H9 (cell line): Measurements from ENCODE around the gene SURF1. TPM values are rescaled to one million over a fixed set of nuclear protein-coding genes. Genes with fewer than 3 reads are reported as not detected.

Source experiments
- DNase-seq: peaks from one replicate; pipeline ENCODE4 v3.0.0-alpha.2; 2017
- H2AFZ ChIP-seq: one replicate; pipeline ENCODE4 v1.6.1; 2013; ENCODE audit warnings: mild to moderate bottlenecking, low read length, control low read depth, moderate library complexity
- H2AK5ac ChIP-seq: 2 replicates; pipeline ENCODE4 v1.6.1; 2013; ENCODE audit warnings: low read length, control low read depth, mixed read lengths; ENCODE audit not compliant: insufficient read length
- H2BK120ac ChIP-seq: one replicate; pipeline ENCODE4 v1.6.1; 2013; ENCODE audit warnings: low read depth, mild to moderate bottlenecking, low read length, control low read depth, inconsistent platforms; ENCODE audit not compliant: poor library complexity, severe bottlenecking
- H2BK12ac ChIP-seq: 2 replicates; pipeline ENCODE4 v1.6.1; 2013; ENCODE audit warnings: low read length, control low read depth, mixed read lengths, low read depth; ENCODE audit not compliant: insufficient read length
- H2BK15ac ChIP-seq: 2 replicates; pipeline ENCODE4 v1.6.1; 2013; ENCODE audit warnings: low read depth, low read length, control low read depth
- H2BK20ac ChIP-seq: one replicate; pipeline ENCODE4 v1.6.1; 2013; ENCODE audit warnings: low read depth, mild to moderate bottlenecking, low read length, control low read depth, inconsistent platforms; ENCODE audit not compliant: poor library complexity, severe bottlenecking
- H2BK5ac ChIP-seq: 2 replicates; pipeline ENCODE4 v1.6.1; 2013; ENCODE audit warnings: low read length, control low read depth, mixed read lengths; ENCODE audit not compliant: insufficient read length
- H3K14ac ChIP-seq: 2 replicates; pipeline ENCODE4 v1.6.1; 2013; ENCODE audit warnings: low read length, control low read depth; ENCODE audit not compliant: insufficient read depth
- H3K18ac ChIP-seq: 2 replicates; pipeline ENCODE4 v1.6.1; 2013; ENCODE audit warnings: low read depth, mild to moderate bottlenecking, mixed read lengths, low read length, control low read depth; ENCODE audit not compliant: insufficient read length
- H3K23ac ChIP-seq: 2 replicates; pipeline ENCODE4 v1.6.1; 2013; ENCODE audit warnings: low read length, control low read depth, mixed read lengths, low read depth; ENCODE audit not compliant: insufficient read length
- H3K23me2 ChIP-seq: 2 replicates; pipeline ENCODE4 v1.6.1; 2013; ENCODE audit warnings: low read depth, mild to moderate bottlenecking, mixed read lengths, low read length, control low read depth; ENCODE audit not compliant: insufficient read length, poor library complexity, severe bottlenecking
- H3K27ac ChIP-seq: 2 replicates; pipeline ENCODE4 v1.5.1; 2013; ENCODE audit warnings: low read length, control low read depth, mixed read lengths, low read depth; ENCODE audit not compliant: insufficient read length
- H3K27me3 ChIP-seq: 2 replicates; pipeline ENCODE4 v1.6.1; 2013; ENCODE audit warnings: low read length, control low read depth, inconsistent platforms; ENCODE audit not compliant: insufficient read depth
- H3K4ac ChIP-seq: 2 replicates; pipeline ENCODE4 v1.6.1; 2013; ENCODE audit warnings: low read depth, mild to moderate bottlenecking, control low read depth, inconsistent platforms, low read length, moderate library complexity
- H3K4me1 ChIP-seq: 2 replicates; pipeline ENCODE4 v1.6.1; 2013; ENCODE audit warnings: low read length, control low read depth, inconsistent platforms; ENCODE audit not compliant: insufficient read depth
- H3K4me2 ChIP-seq: 2 replicates; pipeline ENCODE4 v1.6.1; 2013; ENCODE audit warnings: low read length, control low read depth, mixed read lengths; ENCODE audit not compliant: insufficient read length, insufficient read depth
- H3K56ac ChIP-seq: 2 replicates; pipeline ENCODE4 v1.6.1; 2013; ENCODE audit warnings: low read depth, mild to moderate bottlenecking, mixed read lengths, low read length, control low read depth; ENCODE audit not compliant: insufficient read length
- H3K79me1 ChIP-seq: 2 replicates; pipeline ENCODE4 v1.6.1; 2013; ENCODE audit warnings: low read depth, mild to moderate bottlenecking, moderate library complexity, low read length, control low read depth, inconsistent platforms; ENCODE audit not compliant: insufficient read depth, poor library complexity, severe bottlenecking
- H3K79me2 ChIP-seq: 2 replicates; pipeline ENCODE4 v1.6.1; 2013; ENCODE audit warnings: low read length, control low read depth, inconsistent platforms; ENCODE audit not compliant: insufficient read depth
- H3K9ac ChIP-seq: 2 replicates; pipeline ENCODE4 v1.6.1; 2013; ENCODE audit warnings: low read length, control low read depth, mixed read lengths; ENCODE audit not compliant: insufficient read length; ENCODE audit errors: extremely low read depth
- H3K9me3 ChIP-seq: one replicate; pipeline ENCODE4 v1.6.1; 2013; ENCODE audit warnings: low read depth, low read length, inconsistent platforms; ENCODE audit not compliant: control insufficient read depth
- H3T11ph ChIP-seq: one replicate; pipeline ENCODE4 v1.6.1; 2013; ENCODE audit warnings: mild to moderate bottlenecking, low read length, control low read depth, inconsistent platforms
- H4K20me1 ChIP-seq: one replicate; pipeline ENCODE4 v1.6.1; 2013; ENCODE audit not compliant: control insufficient read depth, insufficient read length, insufficient read depth
- H4K5ac ChIP-seq: 2 replicates; pipeline ENCODE4 v1.6.1; 2013; ENCODE audit warnings: low read depth, mild to moderate bottlenecking, mixed read lengths, low read length, control low read depth; ENCODE audit not compliant: insufficient read length
- H4K8ac ChIP-seq: replicated peaks from 2 replicates; pipeline ENCODE4 v1.6.1; 2013; ENCODE audit warnings: low read length, control low read depth, mixed read lengths, low read depth; ENCODE audit not compliant: insufficient read length
- H4K91ac ChIP-seq: 2 replicates; pipeline ENCODE4 v1.6.1; 2013; ENCODE audit warnings: low read depth, mild to moderate bottlenecking, moderate library complexity, mixed read lengths, low read length, control low read depth; ENCODE audit not compliant: insufficient read length
- H3K27ac Mint-ChIP-seq, 3 experiments: 2 replicates in 2 of 3; 3 replicates in 1 of 3; pipeline ENCODE4 v1.8.0; 2020 to 2021; ENCODE audit warnings: mixed read lengths in 3 of 3, mild to moderate bottlenecking in 1 of 3, moderate library complexity in 1 of 3
- H3K27me3 Mint-ChIP-seq: 2 replicates; pipeline ENCODE4 v1.8.0; 2021; ENCODE audit warnings: low read depth, mild to moderate bottlenecking, moderate library complexity, mixed read lengths
- H3K36me3 Mint-ChIP-seq, 3 experiments: 2 replicates in 2 of 3; 3 replicates in 1 of 3; pipeline ENCODE4 v1.8.0; 2020 to 2021; ENCODE audit warnings: low read depth in 3 of 3, mixed read lengths in 3 of 3; ENCODE audit not compliant: insufficient read depth in 1 of 3
- H3K4me1 Mint-ChIP-seq, 2 experiments: 2 replicates each; pipeline ENCODE4 v1.8.0; 2020; ENCODE audit warnings: mixed read lengths in 2 of 2
- H3K4me3 Mint-ChIP-seq, 2 experiments: 2 replicates in 1 of 2; 3 replicates in 1 of 2; pipeline ENCODE4 v1.8.0; 2020 to 2021; ENCODE audit warnings: mild to moderate bottlenecking in 2 of 2, mixed read lengths in 2 of 2, moderate library complexity in 1 of 2
- H3K9me3 Mint-ChIP-seq, 2 experiments: 2 replicates in 1 of 2; 3 replicates in 1 of 2; pipeline ENCODE4 v1.8.0; 2020; ENCODE audit warnings: mild to moderate bottlenecking in 2 of 2, mixed read lengths in 2 of 2, moderate library complexity in 1 of 2
- CTCF ChIP-seq: fragments of 200-600 bp; sonication (generic); conservative IDR thresholded peaks from 3 replicates; pipeline ENCODE4 v1.8.0; 2021; ENCODE audit warnings: antibody characterized with exemption, mild to moderate bottlenecking
- WGBS: extraction: QIAGEN DNeasy Blood & Tissue Kit; methylation state at CpG from one replicate; pipeline ENCODE4 v1.1.7; 2013; ENCODE audit warnings: missing lambda C conversion rate, low lambda C conversion rate, mixed read lengths; ENCODE audit not compliant: insufficient read length; ENCODE audit errors: extremely low coverage; 5-methylcytosine and 5-hydroxymethylcytosine counted together
- total RNA-seq: library from RNA; stranded (reverse); gene quantifications from 2 replicates; pipeline ENCODE4 v1.2.1, GENCODE V29; 2021

Gene SURF1
- total RNA-seq, 1 experiment from 2014 or later = 43.3 TPM

- Histone ChIP-seq H3K27ac (no peak overlapping the region), H3K56ac (no peak overlapping the region), H3K4me2 (no peak overlapping the region), H2AK5ac (no peak overlapping the region), H3K9ac (no peak overlapping the region), H3T11ph (no peak overlapping the region), H4K5ac (no peak overlapping the region), H2BK120ac (no peak overlapping the region), H4K8ac (no peak overlapping the region), H3K4me1 (no peaks in the 10 kb centered on the region), H2BK5ac (no peak overlapping the region), H3K79me2 (peaks cover 62% of the 10 kb centered on the region; the same call in 1 of the 2 replicates), H3K27me3 (no peaks in the 10 kb centered on the region), H3K23me2 (peaks cover 6% of the 10 kb centered on the region), H3K4ac (no peak overlapping the region), H2BK15ac (no peak overlapping the region), H3K9me3 (no peaks in the 10 kb centered on the region), H2BK12ac (no peak overlapping the region), H2BK20ac (no peak overlapping the region), H3K79me1 (peaks cover 30% of the 10 kb centered on the region), H4K91ac (no peak overlapping the region), H3K18ac (no peak overlapping the region), H4K20me1 (no peaks in the 10 kb centered on the region), H3K23ac (no peak overlapping the region), H2AFZ (no peak overlapping the region), H3K14ac (no peak overlapping the region)
- H3K4me1 Mint-ChIP-seq = peaks cover 11 to 13% of the 10 kb centered on the region in 2 experiments
- H3K27ac Mint-ChIP-seq = no peak overlapping the region
- H3K4me3 Mint-ChIP-seq = no peak overlapping the region
- no peak for TF ChIP-seq CTCF
- H3K36me3 Mint-ChIP-seq = peaks cover 19 to 59% (median 42%) of the 10 kb centered on the region in 3 experiments; a peak in 6 of 7 replicates
- peaks cover under 1% of the 10 kb centered on the region in 2 experiments; a peak in 2 of 5 replicates for H3K9me3 Mint-ChIP-seq
- no CpG with 5 or more reads among the region's 7 CpGs for WGBS
- peaks cover 6% of the 10 kb centered on the region for H3K27me3 Mint-ChIP-seq
- DNase-seq = no peak
Observed at GRCh38 chr9:133372144-133372543, 15.9 kb upstream of the SURF1 start.
